GM20431 (cell line): Measurements from ENCODE around the gene LAMA3.

ENCODE experiments used
- in situ Hi-C: fragments of 300-500 bp; cut with MseI, MboI; formaldehyde crosslinking; loops from one replicate; pipeline ENCODE4 v1.15.0; 2020; ENCODE audit warnings: low sequenced_read_pairs; ENCODE audit not compliant: unreplicated experiment

The LAMA3 gene, protein sequence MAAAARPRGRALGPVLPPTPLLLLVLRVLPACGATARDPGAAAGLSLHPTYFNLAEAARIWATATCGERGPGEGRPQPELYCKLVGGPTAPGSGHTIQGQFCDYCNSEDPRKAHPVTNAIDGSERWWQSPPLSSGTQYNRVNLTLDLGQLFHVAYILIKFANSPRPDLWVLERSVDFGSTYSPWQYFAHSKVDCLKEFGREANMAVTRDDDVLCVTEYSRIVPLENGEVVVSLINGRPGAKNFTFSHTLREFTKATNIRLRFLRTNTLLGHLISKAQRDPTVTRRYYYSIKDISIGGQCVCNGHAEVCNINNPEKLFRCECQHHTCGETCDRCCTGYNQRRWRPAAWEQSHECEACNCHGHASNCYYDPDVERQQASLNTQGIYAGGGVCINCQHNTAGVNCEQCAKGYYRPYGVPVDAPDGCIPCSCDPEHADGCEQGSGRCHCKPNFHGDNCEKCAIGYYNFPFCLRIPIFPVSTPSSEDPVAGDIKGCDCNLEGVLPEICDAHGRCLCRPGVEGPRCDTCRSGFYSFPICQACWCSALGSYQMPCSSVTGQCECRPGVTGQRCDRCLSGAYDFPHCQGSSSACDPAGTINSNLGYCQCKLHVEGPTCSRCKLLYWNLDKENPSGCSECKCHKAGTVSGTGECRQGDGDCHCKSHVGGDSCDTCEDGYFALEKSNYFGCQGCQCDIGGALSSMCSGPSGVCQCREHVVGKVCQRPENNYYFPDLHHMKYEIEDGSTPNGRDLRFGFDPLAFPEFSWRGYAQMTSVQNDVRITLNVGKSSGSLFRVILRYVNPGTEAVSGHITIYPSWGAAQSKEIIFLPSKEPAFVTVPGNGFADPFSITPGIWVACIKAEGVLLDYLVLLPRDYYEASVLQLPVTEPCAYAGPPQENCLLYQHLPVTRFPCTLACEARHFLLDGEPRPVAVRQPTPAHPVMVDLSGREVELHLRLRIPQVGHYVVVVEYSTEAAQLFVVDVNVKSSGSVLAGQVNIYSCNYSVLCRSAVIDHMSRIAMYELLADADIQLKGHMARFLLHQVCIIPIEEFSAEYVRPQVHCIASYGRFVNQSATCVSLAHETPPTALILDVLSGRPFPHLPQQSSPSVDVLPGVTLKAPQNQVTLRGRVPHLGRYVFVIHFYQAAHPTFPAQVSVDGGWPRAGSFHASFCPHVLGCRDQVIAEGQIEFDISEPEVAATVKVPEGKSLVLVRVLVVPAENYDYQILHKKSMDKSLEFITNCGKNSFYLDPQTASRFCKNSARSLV (N-terminal part only)

DNA sequence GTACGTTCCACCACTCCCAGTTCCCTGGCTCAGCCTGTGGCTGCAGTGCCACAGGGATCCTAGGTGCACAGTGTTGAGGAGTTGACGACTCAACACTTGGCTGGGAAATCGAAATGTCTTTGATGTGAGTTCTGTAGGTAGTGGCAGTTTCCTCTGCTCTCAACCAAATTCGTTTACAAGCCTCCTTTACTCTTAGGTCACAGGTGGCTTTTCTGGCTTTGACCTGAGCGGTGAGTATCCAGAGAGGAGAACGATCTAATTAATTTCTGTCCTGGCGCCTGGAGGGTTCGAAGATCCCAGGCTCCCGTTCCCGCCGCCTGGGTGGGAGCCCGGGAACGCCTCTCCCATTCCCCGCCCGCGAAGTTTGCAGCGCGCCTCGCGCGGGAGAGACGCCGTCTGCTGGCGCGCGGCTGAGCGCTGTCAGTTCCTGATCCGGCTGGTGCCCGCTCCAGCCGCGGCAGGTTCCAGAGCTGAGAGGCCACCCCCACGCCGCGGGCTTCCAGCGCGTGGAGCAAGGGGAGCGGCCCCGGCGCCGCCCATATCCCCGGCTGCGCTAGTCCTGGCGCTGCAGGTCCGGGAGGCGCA is at the start of gene LAMA3:
Gene LAMA3 (plus strand): TSS at position 423 of the 585 bp plus-strand sequence. CDS start 231 bp downstream, outside the sequence.
- in situ Hi-C loops, result no loop called here

DNA sequence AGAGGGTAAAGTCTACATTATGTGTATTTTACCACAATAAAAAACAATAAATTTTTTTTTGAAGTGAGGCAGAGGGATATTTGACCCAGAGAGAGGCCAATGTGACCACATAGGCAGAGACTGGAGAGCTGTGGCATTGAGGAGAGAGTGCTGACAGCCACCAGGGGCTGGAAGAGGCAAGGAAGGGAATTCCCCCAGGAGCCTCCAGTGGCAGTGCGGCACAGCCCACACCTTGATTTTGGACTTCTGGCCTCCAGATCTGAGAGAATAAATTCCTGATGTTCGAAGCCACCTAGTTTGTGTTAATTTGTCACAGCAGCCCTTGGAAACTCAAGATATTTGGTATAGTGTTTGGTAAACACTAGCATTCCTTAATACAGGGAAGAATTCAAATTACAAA is 49.2 kb upstream of the LAMA3 start:
- in situ Hi-C loops, result no loop called here

DNA sequence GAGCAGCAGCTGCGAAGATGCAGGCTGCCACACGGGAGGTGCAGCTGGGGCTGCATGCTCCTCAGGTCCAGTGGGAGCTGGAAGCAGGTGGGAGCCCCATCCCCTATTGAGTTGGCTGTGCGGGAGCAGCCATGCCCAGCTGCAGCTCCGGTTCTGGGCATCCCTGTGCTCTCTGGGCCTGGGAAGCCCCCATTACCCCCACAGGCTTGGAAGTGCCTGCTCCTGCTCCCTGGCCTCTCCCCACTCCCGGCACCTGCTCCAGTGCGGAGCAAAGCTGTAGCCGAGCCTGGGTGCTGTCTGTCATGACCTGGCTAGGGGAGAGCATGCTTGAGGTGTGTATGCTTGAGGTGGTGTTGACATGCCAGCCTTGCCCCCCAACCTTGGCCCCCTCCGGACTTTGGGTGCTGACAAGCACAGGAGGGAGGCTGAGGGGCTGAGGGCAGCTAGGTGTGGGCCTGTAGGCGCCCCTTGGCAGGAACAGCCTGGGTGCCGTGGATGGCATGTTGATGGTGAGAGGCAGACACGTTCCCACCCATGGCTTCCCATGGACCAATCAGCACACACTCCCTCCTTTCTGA is 48.0 kb upstream of the LAMA3 start:
- in situ Hi-C loops, result no loop called here

DNA sequence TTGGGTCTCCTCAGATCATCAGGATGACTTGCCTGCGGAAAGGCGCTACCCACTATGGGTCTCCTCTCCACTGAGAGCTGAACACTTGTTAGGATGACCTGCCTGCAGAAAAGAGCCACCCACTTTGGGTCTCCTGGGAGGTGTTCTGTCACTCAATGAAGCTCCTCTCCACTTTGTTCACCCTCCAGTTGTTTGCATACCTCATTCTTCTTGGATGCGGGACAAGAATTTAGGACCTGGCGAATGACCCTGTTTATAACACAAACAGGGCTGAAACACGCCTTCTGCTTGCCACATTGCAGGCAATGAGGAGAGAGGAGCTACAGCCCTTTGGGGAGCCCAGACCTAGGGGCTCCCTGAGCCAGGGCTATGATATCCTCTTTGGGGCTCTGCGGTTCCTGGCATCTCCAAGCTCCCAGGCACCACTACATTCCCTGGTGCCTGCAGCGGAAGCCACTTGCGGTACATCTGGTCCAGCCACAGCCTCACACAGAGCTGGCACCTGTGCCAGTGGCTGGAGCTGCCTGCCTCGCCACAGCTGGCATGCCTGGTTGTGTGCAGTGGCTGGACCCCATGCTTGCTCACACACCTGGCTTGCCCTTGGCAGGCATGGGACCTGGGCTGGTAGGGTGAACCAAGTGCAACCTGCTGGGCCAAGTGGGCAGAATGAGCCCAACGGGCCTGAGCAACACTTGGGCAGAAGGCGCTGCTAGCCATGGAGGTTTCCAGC is 47.2 kb upstream of the LAMA3 start:
- in situ Hi-C loops, result no loop called here

DNA sequence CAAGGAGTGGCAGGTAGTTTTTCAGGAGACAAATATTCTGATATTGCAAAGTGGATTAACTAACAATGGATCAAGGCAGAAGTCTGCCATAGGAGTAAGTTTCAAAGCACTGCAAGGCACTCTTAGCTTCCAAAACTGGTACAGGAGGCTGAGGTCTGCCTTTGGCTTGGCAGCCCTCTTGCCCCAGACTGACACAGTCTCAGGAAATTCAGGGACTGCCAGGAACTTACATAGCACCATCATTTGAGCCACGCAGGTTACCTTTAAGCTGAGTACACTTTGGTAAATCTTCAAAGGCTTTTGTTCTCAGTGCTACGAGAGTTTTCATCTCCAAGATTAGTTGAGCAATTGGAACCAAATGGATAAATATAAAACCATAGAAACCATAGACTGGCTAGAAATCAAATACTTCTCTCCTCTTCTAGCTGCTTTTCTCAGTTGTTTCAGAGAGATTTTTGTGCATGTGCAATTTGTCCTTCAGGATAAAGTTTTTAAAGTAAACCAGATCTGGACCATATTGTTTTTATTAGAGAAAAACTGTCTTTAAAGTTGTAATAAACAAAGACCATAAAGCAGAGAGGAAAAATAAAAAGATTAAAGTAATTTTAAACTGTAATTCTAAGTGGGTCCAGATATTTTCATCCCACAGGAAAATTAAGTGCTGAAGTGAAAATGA is 45.3 kb upstream of the LAMA3 start:
- in situ Hi-C loops, result no loop called here

DNA sequence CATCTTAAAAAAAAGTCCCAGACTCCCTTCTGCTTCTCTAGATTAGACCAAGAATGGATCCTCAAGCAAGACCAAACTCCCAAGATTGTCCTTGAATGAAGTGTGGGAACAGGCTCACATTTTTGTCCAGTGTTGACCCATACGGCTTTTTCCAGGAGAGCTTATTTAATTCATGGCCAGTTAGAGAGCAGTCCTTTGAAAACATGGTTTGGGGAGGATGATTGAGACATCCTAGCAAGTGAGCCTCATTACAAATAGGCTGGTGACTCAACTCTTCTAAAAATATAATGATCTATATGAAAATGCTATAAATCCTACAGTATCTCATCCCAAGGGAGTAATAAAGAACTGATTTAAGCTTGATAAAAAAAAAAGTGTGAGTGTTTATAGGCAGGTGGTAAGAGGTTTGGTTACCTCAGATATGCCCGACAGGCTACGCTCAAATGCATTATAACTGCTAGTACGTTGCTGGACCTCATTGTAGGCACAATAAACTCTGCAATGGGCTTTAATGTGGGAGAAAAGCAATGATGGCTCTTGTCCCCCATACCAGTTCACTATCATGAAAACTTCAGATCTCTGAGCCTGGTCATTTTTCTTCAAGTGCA is 43.6 kb upstream of the LAMA3 start:
- in situ Hi-C loops, result no loop called here

DNA sequence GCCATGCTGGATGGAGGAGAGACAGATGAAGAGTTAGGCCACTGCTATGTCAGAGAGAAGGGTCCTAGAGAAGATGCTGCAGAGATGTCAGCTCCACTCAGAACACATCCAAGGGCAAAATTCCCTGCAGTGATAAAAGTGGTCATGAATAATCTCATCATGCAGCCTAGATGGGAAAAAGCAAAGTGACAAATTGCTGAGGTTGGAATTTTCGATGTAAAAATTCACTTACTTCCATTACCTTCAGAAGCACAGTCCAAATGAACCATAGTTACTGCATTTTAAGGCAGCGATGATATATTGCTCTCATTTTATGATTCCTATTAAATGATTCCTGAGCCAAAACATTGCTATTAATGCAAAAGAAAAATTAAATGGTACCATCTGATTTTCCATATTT is 43.0 kb upstream of the LAMA3 start:
- in situ Hi-C loops, result no loop called here

DNA sequence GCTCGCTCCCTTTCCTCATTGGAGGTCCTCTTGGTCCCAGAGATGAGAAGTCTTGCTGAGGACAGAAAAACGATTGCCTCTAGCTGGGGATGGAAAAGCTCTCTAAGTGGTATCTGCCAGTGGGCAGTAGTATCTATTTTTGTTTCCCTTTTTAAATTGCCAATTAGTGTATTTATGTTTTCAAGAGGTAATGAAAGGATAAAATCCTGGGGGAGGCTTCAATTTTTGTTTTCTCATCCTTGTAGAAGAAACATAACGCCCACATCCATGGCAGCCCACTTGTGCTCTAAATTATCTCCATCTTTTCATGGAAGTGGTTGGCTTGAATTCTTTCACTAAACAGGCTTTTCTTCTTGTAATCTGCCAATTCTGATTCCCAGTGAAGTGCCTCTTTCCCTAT is 40.8 kb upstream of the LAMA3 start:
- in situ Hi-C loops, result no loop called here

DNA sequence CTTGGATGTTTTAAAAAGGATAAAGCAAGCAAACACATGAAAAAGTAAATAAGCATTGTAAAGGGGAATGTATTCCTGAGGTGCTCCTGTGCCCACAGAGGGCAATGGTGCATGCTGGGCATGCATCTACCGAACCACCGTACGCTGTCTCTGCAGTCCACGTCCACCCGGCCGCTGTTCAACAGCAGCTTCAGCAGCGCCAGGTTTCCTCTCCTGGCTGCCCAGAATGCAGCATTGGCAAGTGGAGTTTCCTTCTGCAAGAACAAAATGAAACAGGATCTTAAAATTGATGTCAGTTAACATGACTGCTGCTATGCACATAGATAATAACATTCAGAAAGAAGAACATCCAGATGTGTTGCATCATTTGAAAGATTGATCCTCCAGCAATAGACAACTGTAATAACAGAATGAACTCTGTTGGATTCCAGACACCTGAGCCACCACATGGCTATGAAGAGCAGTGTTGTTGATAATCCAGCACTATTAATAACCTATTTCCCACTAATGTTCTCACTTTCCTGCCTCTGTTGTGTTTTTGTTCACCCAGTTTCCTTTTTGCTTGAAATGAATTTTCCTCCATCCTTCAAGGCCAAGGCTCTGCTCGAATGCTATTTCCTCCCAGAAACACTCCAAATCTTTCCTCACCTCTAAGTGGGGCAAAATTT is 40.2 kb upstream of the LAMA3 start:
- in situ Hi-C loops, result no loop called here

DNA sequence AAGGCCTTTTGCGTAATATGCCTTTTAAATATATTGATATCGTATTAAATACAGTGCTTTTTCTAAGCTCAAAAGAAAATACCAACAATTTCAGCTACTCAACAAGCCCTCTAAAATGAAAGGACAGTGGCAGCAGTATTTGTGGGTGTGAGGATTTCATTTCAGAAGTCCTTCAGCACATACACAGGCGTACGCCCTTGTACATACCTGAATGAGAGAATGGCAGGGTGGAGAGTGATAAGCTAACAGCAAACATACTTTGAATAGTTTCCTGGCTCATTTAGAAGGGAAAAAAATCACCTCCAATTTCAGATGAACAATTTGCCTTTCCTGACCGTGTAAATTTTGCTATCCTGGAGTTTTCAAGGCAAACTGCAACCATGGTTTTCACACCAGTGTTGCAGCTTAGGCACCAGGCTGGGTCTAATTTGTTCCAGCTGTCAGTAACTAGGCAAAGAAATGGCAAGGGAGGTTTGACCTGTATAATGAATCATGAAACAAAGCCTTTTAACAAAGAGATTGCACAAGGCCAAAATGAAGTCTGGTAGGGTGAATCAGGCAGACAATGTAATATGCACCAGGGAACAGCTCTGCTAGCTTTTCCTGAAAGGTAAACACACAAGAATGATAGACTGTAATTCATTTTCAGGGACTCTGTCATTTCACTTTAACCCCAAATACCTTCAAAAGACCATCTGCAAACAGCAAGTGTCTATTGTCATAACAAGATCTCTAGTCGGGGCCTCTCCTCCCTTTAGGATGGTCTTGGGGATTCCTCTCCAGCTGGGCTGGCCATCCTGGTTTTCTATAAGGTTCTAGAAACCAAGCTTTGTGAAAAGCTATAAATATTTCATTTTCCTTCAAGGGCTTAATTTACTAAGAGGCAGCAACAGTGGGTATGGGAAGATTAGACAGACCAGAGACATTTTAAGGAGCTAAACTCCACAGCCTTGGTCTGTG is 38.0 kb upstream of the LAMA3 start:
- in situ Hi-C loops, result no loop called here

DNA sequence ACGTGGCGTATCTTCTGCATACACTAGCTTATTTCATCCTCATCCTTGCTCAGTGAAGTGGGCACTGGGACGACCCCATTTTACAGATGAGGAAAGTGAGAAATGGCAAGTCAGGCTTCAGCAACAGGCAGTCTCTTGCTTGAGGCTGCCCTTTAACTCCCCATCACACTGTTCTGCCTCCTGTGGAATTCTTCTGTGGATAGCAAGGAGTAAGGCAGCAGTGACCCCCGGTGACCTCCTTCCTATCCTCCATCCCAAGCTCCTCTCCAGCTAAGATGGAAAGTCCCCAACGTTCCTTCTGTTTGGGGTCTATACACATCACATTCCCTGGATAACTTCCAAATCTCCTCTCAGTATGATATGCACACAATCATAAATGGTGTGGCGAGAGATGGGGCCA is 37.0 kb upstream of the LAMA3 start:
- in situ Hi-C loops, result no loop called here

DNA sequence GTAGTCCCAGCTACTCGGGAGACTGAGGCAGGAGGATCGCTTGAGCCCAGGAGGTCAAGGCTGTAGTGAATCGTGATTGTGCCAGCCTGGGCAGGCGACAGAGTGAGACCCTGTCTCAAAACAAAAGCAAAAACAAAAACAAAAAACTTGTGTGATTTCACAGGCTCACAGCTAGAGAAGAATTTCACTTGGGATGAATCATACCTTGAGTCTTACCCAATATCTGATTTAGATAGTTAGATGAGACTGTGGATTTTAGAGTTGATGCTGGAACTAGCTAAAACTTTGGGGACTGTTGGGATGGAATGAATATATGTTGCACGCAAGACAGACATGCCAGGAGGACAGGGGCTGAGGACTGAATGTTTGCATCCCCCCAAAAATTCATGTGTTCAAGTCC is 31.0 kb upstream of the LAMA3 start:
- in situ Hi-C loops, result no loop called here

DNA sequence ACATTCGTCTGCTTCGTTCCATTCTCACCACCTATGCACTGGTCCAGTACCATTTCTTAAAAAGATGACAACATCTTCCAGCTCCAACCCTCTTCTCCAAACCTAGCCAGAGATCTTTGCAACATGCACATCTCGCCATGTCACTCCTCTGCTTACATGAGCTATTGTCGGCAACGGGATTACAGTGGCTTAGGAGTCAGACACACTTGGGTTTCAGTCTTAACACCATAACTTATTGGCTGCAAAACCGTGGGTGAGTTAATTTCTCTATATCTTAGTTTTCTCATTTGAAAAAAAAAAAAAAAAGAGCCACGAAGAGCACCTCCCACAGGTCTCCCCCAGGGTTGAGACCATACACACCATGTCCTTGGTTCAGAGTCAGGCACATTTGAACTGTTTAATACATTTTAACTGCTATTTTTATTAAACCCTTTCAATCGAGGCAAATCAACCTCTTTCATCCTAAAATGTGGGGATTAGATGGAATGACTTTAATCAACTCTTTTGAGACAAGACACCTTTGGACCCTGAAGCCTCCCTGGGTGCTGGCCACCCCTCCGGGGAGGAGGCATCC is 27.4 kb upstream of the LAMA3 start:
- in situ Hi-C loops, result no loop called here

DNA sequence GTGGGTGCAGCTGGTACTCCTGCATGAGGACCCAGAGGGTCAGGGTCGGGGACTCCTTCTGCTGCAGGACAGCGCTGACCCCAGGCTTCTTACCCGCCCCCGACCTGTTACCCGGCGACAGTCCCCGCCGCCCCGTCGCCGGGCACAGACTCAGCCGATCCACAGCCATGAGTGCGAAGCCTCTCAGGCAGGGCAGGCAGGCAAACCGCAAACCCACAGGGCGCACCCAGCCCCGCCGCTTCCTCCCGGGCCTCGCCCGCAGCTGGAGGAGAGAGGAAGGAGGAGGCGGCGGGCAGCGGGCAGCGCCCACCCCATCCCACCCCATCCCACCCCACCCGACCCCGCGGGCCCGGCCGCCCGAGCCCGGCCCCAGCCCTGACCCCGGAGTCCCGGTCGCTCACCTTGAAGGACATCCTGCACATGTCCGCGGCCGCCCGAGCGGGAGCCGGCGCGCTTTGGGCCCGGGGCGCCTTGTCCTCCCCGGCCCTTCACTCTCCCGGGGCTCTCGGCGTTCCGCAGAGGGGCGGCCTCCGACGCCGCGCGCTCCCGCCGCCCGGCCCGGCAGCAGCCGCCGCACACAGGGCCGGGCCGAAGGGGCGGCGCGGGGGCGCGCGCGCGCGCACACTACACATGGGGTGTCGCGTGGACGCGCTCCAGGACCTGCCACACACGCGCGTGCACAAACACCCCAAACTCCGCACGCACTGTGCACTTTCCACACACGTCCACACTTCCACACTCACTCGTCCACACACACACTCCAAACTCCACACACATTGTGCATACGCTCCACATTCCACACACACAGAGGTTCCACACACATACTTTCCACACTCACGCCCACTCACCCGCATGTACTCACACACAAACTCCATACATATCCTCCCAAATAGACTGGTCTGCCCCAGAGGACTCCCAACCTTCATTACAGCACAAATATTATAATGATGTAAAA is 26.7 kb upstream of the LAMA3 start, which contains the start of gene ANKRD29:
Gene ANKRD29 (minus strand): TSS at position 603 of the 955 bp plus-strand sequence. CDS start 181 bp downstream, at position 422.
- in situ Hi-C loops, result no loop called here

DNA sequence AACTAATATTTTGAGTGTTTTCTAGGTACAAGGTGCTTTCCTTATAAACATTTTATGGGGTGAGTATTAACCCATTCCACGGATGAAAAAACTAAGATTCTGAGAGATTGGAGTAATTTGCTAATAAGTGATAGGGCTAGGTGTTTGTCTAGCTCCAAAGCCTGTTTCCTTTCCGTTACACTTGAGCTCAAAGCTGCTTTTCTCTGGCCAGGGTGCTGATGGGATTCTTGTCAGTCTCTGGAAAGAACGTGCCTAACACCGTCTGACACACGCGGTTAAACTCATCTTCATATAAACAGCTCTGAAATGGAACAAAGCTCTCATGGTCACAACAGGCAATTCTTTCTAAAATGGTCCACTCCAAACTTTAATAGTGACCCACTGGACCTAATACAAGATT is 24.6 kb upstream of the LAMA3 start:
- in situ Hi-C loops, result no loop called here
